Natural killer cell (primary cell): Measurements from ENCODE around the gene NRXN3. TPM values are rescaled to one million over a fixed set of nuclear protein-coding genes. Genes with fewer than 3 reads are reported as not detected.

ENCODE experiments used
- ATAC-seq, 3 donors: fragments of 150-1000 bp in 2 of 3; fragments of 200-7000 bp in 1 of 3; cut with Tn5 transposase; 1 replicate in 1 of 3; 2 replicates in 2 of 3; pipeline ENCODE4 v1.10.0; 2021; ENCODE audit warnings: mild to moderate bottlenecking in 2 of 3, moderate library complexity in 2 of 3
- DNase-seq, 2 donors: peaks; one replicate each; pipeline versions ENCODE4 v3.0.0 to v3.0.0-alpha.2; 2013 to 2021; ENCODE audit warnings: mixed read lengths in 1 of 2
- H3K27ac ChIP-seq: one replicate; pipeline ENCODE4 v1.5.1; 2013; ENCODE audit warnings: mild to moderate bottlenecking, low read length
- H3K27me3 ChIP-seq: one replicate; pipeline ENCODE4 v1.6.1; 2013; ENCODE audit warnings: low read length; ENCODE audit not compliant: control insufficient read depth, insufficient read depth
- H3K36me3 ChIP-seq: one replicate; pipeline ENCODE4 v1.6.1; 2013; ENCODE audit warnings: low read length; ENCODE audit not compliant: control insufficient read depth, insufficient read depth
- H3K4me1 ChIP-seq: one replicate; pipeline ENCODE4 v1.6.1; 2013; ENCODE audit warnings: low read length; ENCODE audit not compliant: control insufficient read depth, insufficient read depth
- H3K4me3 ChIP-seq: one replicate; pipeline ENCODE4 v1.5.1; 2013; ENCODE audit warnings: low read length
- H3K9me3 ChIP-seq: one replicate; pipeline ENCODE4 v1.6.1; 2013; ENCODE audit warnings: low read length; ENCODE audit not compliant: control insufficient read depth, insufficient read depth
- H3K27ac Mint-ChIP-seq, 2 donors: one replicate each; pipeline ENCODE4 v1.8.0; 2022; ENCODE audit warnings: mild to moderate bottlenecking in 2 of 2, mixed read lengths in 2 of 2, moderate library complexity in 1 of 2
- H3K27me3 Mint-ChIP-seq, 2 donors: one replicate each; pipeline ENCODE4 v1.8.0; 2022; ENCODE audit warnings: low read depth in 2 of 2, mixed read lengths in 2 of 2
- H3K36me3 Mint-ChIP-seq: one replicate; pipeline ENCODE4 v1.8.0; 2022; ENCODE audit warnings: mixed read lengths
- H3K4me1 Mint-ChIP-seq, 2 donors: one replicate each; pipeline ENCODE4 v1.8.0; 2022; ENCODE audit warnings: mixed read lengths in 2 of 2
- H3K4me3 Mint-ChIP-seq: one replicate; pipeline ENCODE4 v1.8.0; 2022; ENCODE audit warnings: mild to moderate bottlenecking, moderate library complexity, mixed read lengths
- H3K9me3 Mint-ChIP-seq, 2 donors: one replicate each; pipeline ENCODE4 v1.8.0; 2022; ENCODE audit warnings: mixed read lengths in 2 of 2
- WGBS: methylation state at CpG from one replicate; pipeline ENCODE4 v1.1.7; 2013; ENCODE audit warnings: missing lambda C conversion rate; ENCODE audit not compliant: insufficient coverage; 5-methylcytosine and 5-hydroxymethylcytosine counted together
- intact Hi-C: fragments of 100-400 bp; cut with micrococcal nuclease; formaldehyde crosslinking; loops from one replicate; pipeline ENCODE4 v1.14.2; 2022
- total RNA-seq, 4 donors: library from RNA; stranded (reverse); fragments of 120-200 nt in 1 of 4; gene quantifications; one replicate each; pipeline versions ENCODE4 v1.2.3 to v1.2.4, GENCODE V29; 2013 to 2022
- TF ChIP-seq, protein P1 (sequence below): fragments of 200-600 bp; IDR thresholded peaks from one replicate; pipeline ENCODE4 v1.8.0; 2022; ENCODE audit warnings: antibody characterized with exemption

The NRXN3 gene
- total RNA-seq, 3 donors from 2014 or later (not counting 1 experiment from before 2014, with no cell fraction given), result not detected

DNA sequence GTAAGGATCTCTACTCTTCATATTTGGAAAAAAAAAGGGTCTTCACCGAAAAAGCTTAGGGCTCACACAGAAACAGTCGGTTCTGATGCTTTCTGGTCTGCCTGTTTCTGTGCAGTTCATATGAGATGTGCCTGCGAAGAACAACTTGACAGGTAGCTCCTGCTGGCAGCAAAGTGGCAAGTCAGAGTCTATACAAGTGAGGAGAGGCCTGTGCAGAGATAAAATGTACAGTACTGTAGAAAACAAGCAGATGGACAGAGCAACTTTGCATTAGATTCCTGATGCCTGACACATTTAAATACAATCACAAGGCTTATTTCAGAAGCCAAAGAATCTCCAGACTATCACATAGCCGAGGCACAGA, 1105.1 kb downstream of the NRXN3 start:
- Histone ChIP-seq H3K9me3 (peaks cover 5% of the 10 kb centered on the region), H3K4me1 (no peaks in the 10 kb centered on the region), H3K27me3 (no peaks in the 10 kb centered on the region), H3K4me3 (no peak overlapping the region), H3K27ac (no peak overlapping the region), H3K36me3 (no peaks in the 10 kb centered on the region)
- H3K36me3 Mint-ChIP-seq, result peaks cover 9% of the 10 kb centered on the region
- H3K27me3 Mint-ChIP-seq, result peaks cover 12% of the 10 kb centered on the region in 2 donors
- H3K27ac Mint-ChIP-seq, result no peak overlapping the region
- intact Hi-C loops, result no loop called here
- TF ChIP-seq, protein P1, sequence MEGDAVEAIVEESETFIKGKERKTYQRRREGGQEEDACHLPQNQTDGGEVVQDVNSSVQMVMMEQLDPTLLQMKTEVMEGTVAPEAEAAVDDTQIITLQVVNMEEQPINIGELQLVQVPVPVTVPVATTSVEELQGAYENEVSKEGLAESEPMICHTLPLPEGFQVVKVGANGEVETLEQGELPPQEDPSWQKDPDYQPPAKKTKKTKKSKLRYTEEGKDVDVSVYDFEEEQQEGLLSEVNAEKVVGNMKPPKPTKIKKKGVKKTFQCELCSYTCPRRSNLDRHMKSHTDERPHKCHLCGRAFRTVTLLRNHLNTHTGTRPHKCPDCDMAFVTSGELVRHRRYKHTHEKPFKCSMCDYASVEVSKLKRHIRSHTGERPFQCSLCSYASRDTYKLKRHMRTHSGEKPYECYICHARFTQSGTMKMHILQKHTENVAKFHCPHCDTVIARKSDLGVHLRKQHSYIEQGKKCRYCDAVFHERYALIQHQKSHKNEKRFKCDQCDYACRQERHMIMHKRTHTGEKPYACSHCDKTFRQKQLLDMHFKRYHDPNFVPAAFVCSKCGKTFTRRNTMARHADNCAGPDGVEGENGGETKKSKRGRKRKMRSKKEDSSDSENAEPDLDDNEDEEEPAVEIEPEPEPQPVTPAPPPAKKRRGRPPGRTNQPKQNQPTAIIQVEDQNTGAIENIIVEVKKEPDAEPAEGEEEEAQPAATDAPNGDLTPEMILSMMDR, result no peak
- ATAC-seq (no peak), DNase-seq (no peak)
- WGBS, result 90% methylated on average over 4 of the region's 4 CpGs
- peaks cover 3 to 5% of the 10 kb centered on the region in 2 donors for H3K9me3 Mint-ChIP-seq
- H3K4me1 Mint-ChIP-seq, result no peaks in the 10 kb centered on the region
- no peak overlapping the region for H3K4me3 Mint-ChIP-seq

- WGBS, result 15% methylated on average over 18 of the region's 18 CpGs
- Mint-ChIP-seq H3K9me3 (peaks cover 0 to 5% of the 10 kb centered on the region in 2 donors), H3K27ac (no peak overlapping the region), H3K36me3 (peaks cover 13% of the 10 kb centered on the region), H3K4me1 (no peaks in the 10 kb centered on the region), H3K27me3 (peaks cover 20 to 29% of the 10 kb centered on the region in 2 donors), H3K4me3 (no peak overlapping the region)
- no peaks in the 10 kb centered on the region for H3K36me3 ChIP-seq
- no peak overlapping the region for H3K27ac ChIP-seq
- intact Hi-C loops, result no loop called here
- no peaks in the 10 kb centered on the region for H3K4me1 ChIP-seq
- ATAC-seq, result no peak
- no peak overlapping the region for H3K4me3 ChIP-seq
- TF ChIP-seq, protein P1, result no peak
- no peaks in the 10 kb centered on the region for H3K27me3 ChIP-seq
- no peak for DNase-seq
- peaks cover 5% of the 10 kb centered on the region for H3K9me3 ChIP-seq
Measured at GRCh38 chr14:79278286-79278797, 1108.2 kb downstream of the NRXN3 start.

- Mint-ChIP-seq H3K27ac (no peak overlapping the region), H3K4me3 (no peak overlapping the region), H3K27me3 (peaks cover 20 to 29% of the 10 kb centered on the region in 2 donors), H3K9me3 (peaks cover 0 to 5% of the 10 kb centered on the region in 2 donors), H3K36me3 (peaks cover 13% of the 10 kb centered on the region), H3K4me1 (no peaks in the 10 kb centered on the region)
- TF ChIP-seq, protein P1, result no peak
- Histone ChIP-seq H3K27me3 (no peaks in the 10 kb centered on the region), H3K4me3 (no peak overlapping the region), H3K36me3 (no peaks in the 10 kb centered on the region), H3K9me3 (peaks cover 5% of the 10 kb centered on the region), H3K4me1 (no peaks in the 10 kb centered on the region), H3K27ac (no peak overlapping the region)
- ATAC-seq (no peak), DNase-seq (no peak)
- 3% methylated on average over 67 of the region's 67 CpGs for WGBS
- intact Hi-C loops, result no loop called here
Measured at GRCh38 chr14:79278798-79279644, 1108.8 kb downstream of the NRXN3 start.
